MCF 10A (cell line): ENCODE data around the gene LTBR. TPM values are rescaled to one million over a fixed set of nuclear protein-coding genes. Genes with fewer than 3 reads are reported as not detected.
A peak's percentile ranks its signal among the peaks of the same experiment; 100 is the strongest.

Experiments
- BruUV-seq: library from RNA; stranded (reverse); fragments of 400-500 nt; replicated peaks from 2 replicates; lab custom pipeline; 2021; lab: Mats Ljungman, UMichigan
- CTCF ChIA-PET: fragments of 300-600 bp; sonication (Branson Sonifier 250); formaldehyde crosslinking; extraction: SDS; loops from one replicate; lab custom pipeline; 2021; ENCODE audit warnings: antibody characterized with exemption, inconsistent platforms; lab: Yijun Ruan, JAX
- POLR2A ChIA-PET: fragments of 300-600, 350-650 bp; sonication (Branson Sonifier 250); formaldehyde crosslinking; extraction: SDS; loops from one replicate; lab custom pipeline; 2020; ENCODE audit warnings: antibody characterized with exemption, inconsistent platforms; lab: Yijun Ruan, JAX
- DNase-seq: peaks from one replicate; pipeline ENCODE4 v3.0.0-alpha.2; 2018; ENCODE audit not compliant: unreplicated experiment
- H3K27ac Mint-ChIP-seq: one replicate; pipeline ENCODE4 v1.8.0; 2022; ENCODE audit warnings: mild to moderate bottlenecking, low read depth, mixed read lengths; ENCODE audit not compliant: unreplicated experiment
- H3K27me3 Mint-ChIP-seq: one replicate; pipeline ENCODE4 v1.8.0; 2022; ENCODE audit warnings: mixed read lengths; ENCODE audit not compliant: insufficient read depth, unreplicated experiment
- H3K36me3 Mint-ChIP-seq: one replicate; pipeline ENCODE4 v1.8.0; 2022; ENCODE audit warnings: mild to moderate bottlenecking, moderate library complexity, mixed read lengths; ENCODE audit not compliant: insufficient read depth, unreplicated experiment
- H3K4me1 Mint-ChIP-seq: one replicate; pipeline ENCODE4 v1.8.0; 2022; ENCODE audit warnings: mixed read lengths; ENCODE audit not compliant: insufficient read depth, unreplicated experiment
- H3K4me3 Mint-ChIP-seq: one replicate; pipeline ENCODE4 v1.8.0; 2022; ENCODE audit warnings: mild to moderate bottlenecking, moderate library complexity, mixed read lengths; ENCODE audit not compliant: unreplicated experiment
- H3K9me3 Mint-ChIP-seq: one replicate; pipeline ENCODE4 v1.8.0; 2022; ENCODE audit warnings: mixed read lengths; ENCODE audit not compliant: unreplicated experiment
- CTCF ChIP-seq: fragments of 200-600 bp; IDR thresholded peaks from one replicate; pipeline ENCODE4 v1.8.0; 2022; ENCODE audit warnings: antibody characterized with exemption, mild to moderate bottlenecking; ENCODE audit not compliant: unreplicated experiment
- intact Hi-C: fragments of 100-400 bp; cut with micrococcal nuclease; formaldehyde crosslinking; loops from 2 replicates; pipeline ENCODE4 v1.14.1; 2022
- total RNA-seq: library from RNA; stranded (reverse); gene quantifications from 2 replicates; pipeline ENCODE4 v1.2.3, GENCODE V29; 2022

LTBR gene
- total RNA-seq, 1 experiment from 2014 or later = 169 TPM

- Mint-ChIP-seq H3K27me3 (no peaks in the 10 kb centered on the region), H3K4me1 (peaks cover 24% of the 10 kb centered on the region), H3K9me3 (no peaks in the 10 kb centered on the region), H3K36me3 (peaks cover 44% of the 10 kb centered on the region), H3K27ac (no peak overlapping the region), H3K4me3 (no peak overlapping the region)
- TF ChIP-seq CTCF = peak; percentile 44
- intact Hi-C loops = loop anchor here (1.0 to 5.0 kb wide), 4 partner anchors 37 to 202 kb away; partner anchors contain the start of gene LTBR
- DNase-seq = peak; percentile 85
- ChIA-PET POLR2A (interaction anchor here (0.6 to 24.1 kb wide), 27 partner anchors 10 to 272 kb away, joined by 3 to 739 read pairs (median 7); partner anchors contain the start of genes GAPDH, LTBR, MRPL51 and SCNN1A), CTCF (interaction anchor here (0.6 to 4.3 kb wide), 34 partner anchors 9 to 347 kb away, joined by 3 to 27 read pairs (median 4); partner anchors contain the start of genes SCNN1A and VAMP1)
- no TSS peak for BruUV-seq
Measured at GRCh38 chr12:6335451-6336078, 48.4 kb upstream of the LTBR start.

- Mint-ChIP-seq H3K27me3 (no peaks in the 10 kb centered on the region), H3K4me3 (no peak overlapping the region), H3K4me1 (peaks cover 22% of the 10 kb centered on the region), H3K9me3 (no peaks in the 10 kb centered on the region), H3K27ac (no peak overlapping the region), H3K36me3 (peaks cover 37% of the 10 kb centered on the region)
- intact Hi-C loops = loop anchor here (1.0 to 5.0 kb wide), 3 partner anchors 36 to 201 kb away; no protein-coding TSS in a partner anchor
- no peak for TF ChIP-seq CTCF
- no TSS peak for BruUV-seq
- POLR2A ChIA-PET = interaction anchor here (0.5 to 24.1 kb wide), 26 partner anchors 9 to 264 kb away, joined by 3 to 739 read pairs (median 6); partner anchors contain the start of genes GAPDH, LTBR, MRPL51 and NOP2
- CTCF ChIA-PET = interaction anchor here (0.6 to 4.3 kb wide), 21 partner anchors 8 to 1396 kb away, joined by 3 to 27 read pairs (median 4); partner anchors contain the start of genes SCNN1A and VAMP1
- peak; percentile 100 for DNase-seq
Measured at GRCh38 chr12:6336079-6336888, 47.7 kb upstream of the LTBR start.

GRCh38 chr12:6336889-6337853 lies 46.8 kb upstream of the LTBR start:
- Mint-ChIP-seq H3K27me3 (no peaks in the 10 kb centered on the region), H3K9me3 (no peaks in the 10 kb centered on the region), H3K4me1 (peaks cover 22% of the 10 kb centered on the region), H3K4me3 (no peak overlapping the region), H3K36me3 (peaks cover 32% of the 10 kb centered on the region), H3K27ac (no peak overlapping the region)
- no peak for TF ChIP-seq CTCF
- intact Hi-C loops = loop anchor here (1.0 to 5.0 kb wide), 3 partner anchors 35 to 200 kb away; no protein-coding TSS in a partner anchor
- DNase-seq = peak; percentile 65
- no TSS peak for BruUV-seq
- ChIA-PET POLR2A (interaction anchor here (0.5 to 24.1 kb wide), 23 partner anchors 8 to 536 kb away, joined by 3 to 739 read pairs (median 7); partner anchors contain the start of genes LTBR, MRPL51, NOP2 and SCNN1A), CTCF (interaction anchor here (0.6 to 4.3 kb wide), 15 partner anchors 7 to 1396 kb away, joined by 3 to 27 read pairs (median 4); partner anchors contain the start of genes SCNN1A and VAMP1)
